HG03354 (cell line): Measurements from ENCODE around the gene WDR7.
"Not testable (repeated sequence)": the region's sequence is repeated elsewhere in the genome, so short reads cannot be mapped to it uniquely, and the experiment has no call there.

ENCODE experiments used
- ATAC-seq: cut with Tn5 transposase; IDR thresholded peaks from one replicate; pipeline ENCODE4 v1.9.1; 2021; ENCODE audit warnings: mild to moderate bottlenecking; ENCODE audit not compliant: unreplicated experiment, poor library complexity, severe bottlenecking

WDR7 gene

GRCh38 chr18:56651771-56652092 is 573 bp downstream of the WDR7 start:
- no peak for ATAC-seq

GRCh38 chr18:56652802-56653201 is 1.6 kb downstream of the WDR7 start:
- no peak for ATAC-seq

- not testable (repeated sequence) for ATAC-seq
These were observed 3.1 kb downstream of the WDR7 start for GRCh38 chr18:56654280-56654679.

- no peak for ATAC-seq
These were observed 7.1 kb downstream of the WDR7 start for GRCh38 chr18:56658261-56658660.

GRCh38 chr18:56659111-56659510 is 8.0 kb downstream of the WDR7 start:
- ATAC-seq, result no peak

- no peak for ATAC-seq
These were observed 9.5 kb downstream of the WDR7 start for GRCh38 chr18:56660655-56661054.

- no peak for ATAC-seq
These were observed 10.4 kb downstream of the WDR7 start for GRCh38 chr18:56661360-56662062.

GRCh38 chr18:56662063-56662408 is 10.9 kb downstream of the WDR7 start:
- no peak for ATAC-seq

- no peak for ATAC-seq
These were observed 11.3 kb downstream of the WDR7 start for GRCh38 chr18:56662502-56662901.

- no peak for ATAC-seq
These were observed 11.7 kb downstream of the WDR7 start for GRCh38 chr18:56662902-56663301.

GRCh38 chr18:56672391-56672790 is 21.2 kb downstream of the WDR7 start:
- ATAC-seq, result no peak

GRCh38 chr18:56672981-56673380 is 21.8 kb downstream of the WDR7 start:
- ATAC-seq, result no peak

GRCh38 chr18:56676639-56677038 is 25.5 kb downstream of the WDR7 start:
- ATAC-seq, result no peak

- ATAC-seq, result no peak
These were observed 27.8 kb downstream of the WDR7 start for GRCh38 chr18:56678836-56679565.

- no peak for ATAC-seq
These were observed 33.1 kb downstream of the WDR7 start for GRCh38 chr18:56684277-56684676.

- ATAC-seq, result no peak
These were observed 40.4 kb downstream of the WDR7 start for GRCh38 chr18:56691530-56691929.

GRCh38 chr18:56696966-56697365 is 45.8 kb downstream of the WDR7 start:
- no peak for ATAC-seq

GRCh38 chr18:56702946-56703345 is 51.8 kb downstream of the WDR7 start:
- ATAC-seq, result no peak

GRCh38 chr18:56709463-56709862 is 58.3 kb downstream of the WDR7 start:
- ATAC-seq, result peak; percentile 100

- no peak for ATAC-seq
These were observed 60.7 kb downstream of the WDR7 start for GRCh38 chr18:56711708-56712445.

- no peak for ATAC-seq
These were observed 61.6 kb downstream of the WDR7 start for GRCh38 chr18:56712761-56713160.
